ENCODE results near the gene RABGAP1L. TPM values are rescaled to one million over a fixed set of nuclear protein-coding genes. Genes with fewer than 3 reads are reported as not detected.

The RABGAP1L gene
- total RNA-seq, result 10 to 100 TPM; 38.8 to 54.7 (median 50.5) TPM

- 0% methylated on average over 46 to 79 of the region's 98 CpGs for WGBS, 2 donors
- intact Hi-C loops (cut with DNase I; ENCODE audit: low total_unique reads), result no loop called here
- peak; percentile 92 to 98 for DNase-seq (ENCODE audit: low spot score in 2 of 2)
- TF ChIP-seq POLR2A (IDR thresholded peaks at IDR 0.05) (no peak), CTCF (IDR thresholded peaks at IDR 0.05) (no peak)
- H3K4me3 ChIP-seq (ENCODE audit: low read depth, poor library complexity, severe bottlenecking), result peak within 1 kb of the TSS; percentile 90
These were observed at the start of gene RABGAP1L for GRCh38 chr1:174159252-174160108. TSS of gene RABGAP1L (plus strand) at chr1:174159520.

- intact Hi-C loops (cut with DNase I; ENCODE audit: low total_unique reads), result no loop called here
- TF ChIP-seq CTCF (IDR thresholded peaks at IDR 0.05) (no peak), POLR2A (IDR thresholded peaks at IDR 0.05) (no peak)
- DNase-seq (ENCODE audit: low spot score in 2 of 2), result no peak
- 69 to 81% methylated on average over 1 of the region's 1 CpG for WGBS, 2 donors
- H3K4me3 ChIP-seq (ENCODE audit: low read depth, poor library complexity, severe bottlenecking), result no peak overlapping the region
These were observed 49.3 kb upstream of the RABGAP1L start for GRCh38 chr1:174110053-174110452.

DNA sequence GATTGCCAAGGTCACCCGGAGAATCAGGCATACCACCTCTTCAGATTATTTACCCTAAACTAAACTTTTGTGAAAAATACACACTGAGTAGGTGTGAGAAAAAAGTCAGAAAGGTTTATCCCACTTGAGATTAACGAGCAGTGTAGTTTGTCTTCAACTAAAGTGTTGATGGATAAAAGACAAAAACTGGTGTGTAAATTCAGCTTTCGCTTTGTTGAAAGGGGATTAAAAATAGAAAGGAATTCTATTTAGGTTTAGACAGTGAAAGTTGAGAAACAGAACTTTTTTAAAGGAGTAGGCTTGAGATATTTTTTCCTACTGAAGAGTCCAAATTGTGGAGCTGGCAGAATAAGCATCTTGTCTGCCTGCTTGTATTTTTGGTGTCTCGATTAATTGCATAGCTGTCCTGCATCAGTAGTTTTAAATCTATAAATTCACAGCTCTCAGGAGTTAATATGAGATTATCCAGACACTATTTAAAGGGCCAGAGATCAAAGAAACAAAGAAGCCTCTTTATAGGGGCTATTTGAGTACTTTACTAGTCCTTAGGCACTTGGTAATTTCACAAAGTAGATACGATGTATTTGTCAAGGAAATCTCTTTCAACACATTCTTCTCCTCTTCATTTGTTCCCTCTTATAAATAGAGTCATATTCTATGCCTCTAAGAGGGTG lies 46.7 kb upstream of the RABGAP1L start:
- intact Hi-C loops (cut with DNase I; ENCODE audit: low total_unique reads), result no loop called here
- H3K4me3 ChIP-seq (ENCODE audit: low read depth, poor library complexity, severe bottlenecking), result no peak overlapping the region
- WGBS, 2 donors, result 35 to 42% methylated on average over 5 of the region's 5 CpGs
- no peak for DNase-seq (ENCODE audit: low spot score in 2 of 2)
- no peak for TF ChIP-seq CTCF (IDR thresholded peaks at IDR 0.05)
- TF ChIP-seq POLR2A (IDR thresholded peaks at IDR 0.05), result no peak

GRCh38 chr1:174114106-174114505 lies 45.2 kb upstream of the RABGAP1L start:
- DNase-seq (ENCODE audit: low spot score in 2 of 2), result no peak
- 72 to 81% methylated on average over 2 of the region's 2 CpGs for WGBS, 2 donors
- intact Hi-C loops (cut with DNase I; ENCODE audit: low total_unique reads), result no loop called here
- no peak overlapping the region for H3K4me3 ChIP-seq (ENCODE audit: low read depth, poor library complexity, severe bottlenecking)
- TF ChIP-seq CTCF (IDR thresholded peaks at IDR 0.05), result no peak
- no peak for TF ChIP-seq POLR2A (IDR thresholded peaks at IDR 0.05)

GRCh38 chr1:174114788-174115448 lies 44.4 kb upstream of the RABGAP1L start:
- no peak for TF ChIP-seq CTCF (IDR thresholded peaks at IDR 0.05)
- TF ChIP-seq POLR2A (IDR thresholded peaks at IDR 0.05), result no peak
- no peak overlapping the region for H3K4me3 ChIP-seq (ENCODE audit: low read depth, poor library complexity, severe bottlenecking)
- peak in 1 of 2 donors; percentile 14 for DNase-seq (ENCODE audit: low spot score in 2 of 2)
- intact Hi-C loops (cut with DNase I; ENCODE audit: low total_unique reads), result no loop called here
- 71 to 74% methylated on average over 6 of the region's 6 CpGs for WGBS, 2 donors

Data from lower leg skin (tissue), 4 donors.